ENCODE data around the gene IMP4. TPM values are rescaled to one million over a fixed set of nuclear protein-coding genes. Genes with fewer than 3 reads are reported as not detected.

Gene IMP4
- total and polyA plus RNA-seq, 2 of the 8 experiments (the other 6 are each of a cell fraction or from before 2014, with no cell fraction given): 96.8 to 194 TPM

DNA sequence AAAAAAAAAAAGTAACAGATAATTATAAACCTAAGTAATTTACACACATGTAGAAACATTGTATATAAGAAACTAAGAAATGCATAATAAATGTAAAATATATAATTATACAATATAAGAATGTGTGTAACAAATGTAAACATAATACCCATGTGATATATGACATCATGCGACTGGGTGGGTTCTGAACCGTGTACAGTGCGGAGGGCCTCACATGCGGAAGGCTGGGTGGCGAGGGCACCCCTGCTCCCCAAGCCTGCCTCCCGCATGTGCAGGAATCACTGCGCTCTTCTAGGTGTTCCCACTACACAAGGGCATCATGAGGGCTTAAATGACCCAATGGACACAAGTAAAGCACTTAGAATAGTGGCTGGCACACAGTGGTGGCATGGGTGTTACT lies 15.2 kb downstream of the IMP4 start (continued):
- TF ChIP-seq, protein P1, sequence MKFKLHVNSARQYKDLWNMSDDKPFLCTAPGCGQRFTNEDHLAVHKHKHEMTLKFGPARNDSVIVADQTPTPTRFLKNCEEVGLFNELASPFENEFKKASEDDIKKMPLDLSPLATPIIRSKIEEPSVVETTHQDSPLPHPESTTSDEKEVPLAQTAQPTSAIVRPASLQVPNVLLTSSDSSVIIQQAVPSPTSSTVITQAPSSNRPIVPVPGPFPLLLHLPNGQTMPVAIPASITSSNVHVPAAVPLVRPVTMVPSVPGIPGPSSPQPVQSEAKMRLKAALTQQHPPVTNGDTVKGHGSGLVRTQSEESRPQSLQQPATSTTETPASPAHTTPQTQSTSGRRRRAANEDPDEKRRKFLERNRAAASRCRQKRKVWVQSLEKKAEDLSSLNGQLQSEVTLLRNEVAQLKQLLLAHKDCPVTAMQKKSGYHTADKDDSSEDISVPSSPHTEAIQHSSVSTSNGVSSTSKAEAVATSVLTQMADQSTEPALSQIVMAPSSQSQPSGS (IDR thresholded peaks at IDR 0.05; ENCODE audit: low read length): no peak
- no peak for TF ChIP-seq SP4 (IDR thresholded peaks at IDR 0.05; ENCODE audit: low read length)
- TF ChIP-seq TBP (IDR thresholded peaks at IDR 0.05; ENCODE audit: low read depth, low read length): no peak
- no peak for TF ChIP-seq SRF (IDR thresholded peaks at IDR 0.05; ENCODE audit: low read depth, low read length)
- no peak for TF ChIP-seq NANOG (IDR thresholded peaks at IDR 0.05; ENCODE audit: insufficient read depth, low read depth, low read length, poor library complexity, severe bottlenecking)

Measured in H1 (cell line).